ENCODE data around the gene RASGRF2.
"Not testable (repeated sequence)": the region's sequence is repeated elsewhere in the genome, so short reads cannot be mapped to it uniquely, and the experiment has no call there.

Gene RASGRF2

GRCh38 chr5:81021486-81021885, 61.3 kb downstream of the RASGRF2 start:
- DNase-seq (ENCODE audit: low read depth in 2 of 2) = no peak

GRCh38 chr5:81021951-81022687, 62.0 kb downstream of the RASGRF2 start:
- DNase-seq (ENCODE audit: low read depth in 2 of 2) = no peak

- no peak for DNase-seq (ENCODE audit: low read depth in 2 of 2)
Observed at GRCh38 chr5:81022688-81023084, 62.5 kb downstream of the RASGRF2 start.

GRCh38 chr5:81023261-81023970, 63.3 kb downstream of the RASGRF2 start:
- DNase-seq (ENCODE audit: low read depth in 2 of 2) = no peak

GRCh38 chr5:81027481-81028058, 67.4 kb downstream of the RASGRF2 start:
- no peak for DNase-seq (ENCODE audit: low read depth in 2 of 2)

- not testable (repeated sequence) for DNase-seq (ENCODE audit: low read depth in 2 of 2)
Observed at GRCh38 chr5:81028888-81029287, 68.7 kb downstream of the RASGRF2 start.

GRCh38 chr5:81029736-81030135, 69.6 kb downstream of the RASGRF2 start:
- DNase-seq (ENCODE audit: low read depth in 2 of 2) = not testable (repeated sequence)

- DNase-seq (ENCODE audit: low read depth in 2 of 2) = not testable (repeated sequence)
Observed at GRCh38 chr5:81030236-81031034, 70.3 kb downstream of the RASGRF2 start.

- no peak for DNase-seq (ENCODE audit: low read depth in 2 of 2)
Observed at GRCh38 chr5:81035522-81035921, 75.4 kb downstream of the RASGRF2 start.

GRCh38 chr5:81038495-81038894, 78.3 kb downstream of the RASGRF2 start:
- no peak for DNase-seq (ENCODE audit: low read depth in 2 of 2)

- no peak for DNase-seq (ENCODE audit: low read depth in 2 of 2)
Observed at GRCh38 chr5:81044868-81045267, 84.7 kb downstream of the RASGRF2 start.

- no peak for DNase-seq (ENCODE audit: low read depth in 2 of 2)
Observed at GRCh38 chr5:81045389-81045807, 85.2 kb downstream of the RASGRF2 start.

- DNase-seq (ENCODE audit: low read depth in 2 of 2) = no peak
Observed at GRCh38 chr5:81046041-81046440, 85.9 kb downstream of the RASGRF2 start.

- DNase-seq (ENCODE audit: low read depth in 2 of 2) = no peak
Observed at GRCh38 chr5:81052325-81052724, 92.2 kb downstream of the RASGRF2 start.

GRCh38 chr5:81053282-81053681, 93.1 kb downstream of the RASGRF2 start:
- DNase-seq (ENCODE audit: low read depth in 2 of 2) = not testable (repeated sequence)

GRCh38 chr5:81058121-81058520, 98.0 kb downstream of the RASGRF2 start:
- no peak for DNase-seq (ENCODE audit: low read depth in 2 of 2)

- no peak for DNase-seq (ENCODE audit: low read depth in 2 of 2)
Observed at GRCh38 chr5:81065492-81065891, 105.3 kb downstream of the RASGRF2 start.

GRCh38 chr5:81066102-81066501, 105.9 kb downstream of the RASGRF2 start:
- no peak for DNase-seq (ENCODE audit: low read depth in 2 of 2)

- no peak for DNase-seq (ENCODE audit: low read depth in 2 of 2)
Observed at GRCh38 chr5:81067406-81067805, 107.2 kb downstream of the RASGRF2 start.

- no peak for DNase-seq (ENCODE audit: low read depth in 2 of 2)
Observed at GRCh38 chr5:81068063-81068462, 107.9 kb downstream of the RASGRF2 start.

- DNase-seq (ENCODE audit: low read depth in 2 of 2) = no peak
Observed at GRCh38 chr5:81068635-81069034, 108.5 kb downstream of the RASGRF2 start.

GRCh38 chr5:81069990-81070389, 109.8 kb downstream of the RASGRF2 start:
- no peak for DNase-seq (ENCODE audit: low read depth in 2 of 2)

All from stimulated activated CD4-positive, alpha-beta T cell treated with anti-CD3 and anti-CD28 coated beads, Interleukin-1b, Interleukin-23, amount 100 ng/mL, for 1 hour (primary cell).